ENCODE measurements around the gene PRKCH. TPM values are rescaled to one million over a fixed set of nuclear protein-coding genes. Genes with fewer than 3 reads are reported as not detected.

The PRKCH gene
- total RNA-seq, 2 donors from 2014 or later: 24.6 to 73.6 TPM

- Histone ChIP-seq H3K27ac (peak overlapping the region; percentile 88 to 89), H3K27me3 (replicated peaks; ENCODE audit: insufficient read depth) (no peaks in the 10 kb centered on the region), H3K4me1 (ENCODE audit: control insufficient read depth in 1 of 2, low read depth in 2 of 2) (peaks cover 44 to 58% of the 10 kb centered on the region in 2 donors), H3K9me3 (no peaks in the 10 kb centered on the region), H3K36me3 (no peaks in the 10 kb centered on the region), H3K4me3 (no peak overlapping the region)
- ATAC-seq (ENCODE audit: insufficient number of reproducible peaks, low FRiP score, low read depth) (no peak), DNase-seq (ENCODE audit: low spot score) (no peak)
- TF ChIP-seq CTCF (IDR thresholded peaks at IDR 0.05): no peak
Observed at GRCh38 chr14:61523751-61524150, 202.4 kb downstream of the PRKCH start.

GRCh38 chr14:61524211-61524806 lies 202.9 kb downstream of the PRKCH start:
- no peak for DNase-seq (ENCODE audit: low spot score)
- H3K9me3 ChIP-seq: no peaks in the 10 kb centered on the region
- ATAC-seq (ENCODE audit: insufficient number of reproducible peaks, low FRiP score, low read depth): peak; percentile 26
- no peak for TF ChIP-seq CTCF (IDR thresholded peaks at IDR 0.05)
- peak overlapping the region; percentile 88 to 89 for H3K27ac ChIP-seq
- H3K4me1 ChIP-seq (ENCODE audit: control insufficient read depth in 1 of 2, low read depth in 2 of 2): peaks cover 44 to 58% of the 10 kb centered on the region in 2 donors
- H3K36me3 ChIP-seq: no peaks in the 10 kb centered on the region
- no peak overlapping the region for H3K4me3 ChIP-seq
- H3K27me3 ChIP-seq (replicated peaks; ENCODE audit: insufficient read depth): no peaks in the 10 kb centered on the region

- ATAC-seq (ENCODE audit: insufficient number of reproducible peaks, low FRiP score, low read depth): no peak
- H3K36me3 ChIP-seq: no peaks in the 10 kb centered on the region
- H3K4me1 ChIP-seq (ENCODE audit: control insufficient read depth in 1 of 2, low read depth in 2 of 2): peaks cover 44 to 58% of the 10 kb centered on the region in 2 donors
- no peaks in the 10 kb centered on the region for H3K27me3 ChIP-seq (replicated peaks; ENCODE audit: insufficient read depth)
- no peak for DNase-seq (ENCODE audit: low spot score)
- TF ChIP-seq CTCF (IDR thresholded peaks at IDR 0.05): no peak
- peak overlapping the region; percentile 12 for H3K4me3 ChIP-seq
- H3K9me3 ChIP-seq: no peaks in the 10 kb centered on the region
- peak overlapping the region; percentile 88 to 89 for H3K27ac ChIP-seq
Observed at GRCh38 chr14:61524936-61525292, 203.5 kb downstream of the PRKCH start.

- Histone ChIP-seq H3K4me3 (peak overlapping the region; percentile 12), H3K9me3 (no peaks in the 10 kb centered on the region), H3K4me1 (ENCODE audit: control insufficient read depth in 1 of 2, low read depth in 2 of 2) (peaks cover 44 to 58% of the 10 kb centered on the region in 2 donors), H3K27ac (peak overlapping the region; percentile 88 to 89), H3K36me3 (no peaks in the 10 kb centered on the region), H3K27me3 (replicated peaks; ENCODE audit: insufficient read depth) (no peaks in the 10 kb centered on the region)
- TF ChIP-seq CTCF (IDR thresholded peaks at IDR 0.05): no peak
- peak; percentile 86 for ATAC-seq (ENCODE audit: insufficient number of reproducible peaks, low FRiP score, low read depth)
- DNase-seq (ENCODE audit: low spot score): peak; percentile 64
Observed at GRCh38 chr14:61525293-61526011, 204.1 kb downstream of the PRKCH start.

- no peaks in the 10 kb centered on the region for H3K9me3 ChIP-seq
- TF ChIP-seq CTCF (IDR thresholded peaks at IDR 0.05): no peak
- H3K4me3 ChIP-seq: no peak overlapping the region
- no peak for DNase-seq (ENCODE audit: low spot score)
- no peaks in the 10 kb centered on the region for H3K36me3 ChIP-seq
- peaks cover 44 to 64% of the 10 kb centered on the region in 2 donors for H3K4me1 ChIP-seq (ENCODE audit: control insufficient read depth in 1 of 2, low read depth in 2 of 2)
- no peaks in the 10 kb centered on the region for H3K27me3 ChIP-seq (replicated peaks; ENCODE audit: insufficient read depth)
- peak overlapping the region; percentile 88 to 89 for H3K27ac ChIP-seq
- ATAC-seq (ENCODE audit: insufficient number of reproducible peaks, low FRiP score, low read depth): no peak
Observed at GRCh38 chr14:61526405-61527312, 205.3 kb downstream of the PRKCH start.

All from thoracic aorta (tissue), 2 donors.